HEK293 (cell line): ENCODE measurements around the gene MSI1.
A peak's percentile ranks its signal among the peaks of the same experiment; 100 is the strongest.

ENCODE experiments used
- CTCF ChIA-PET: fragments of 350-600 bp; formaldehyde crosslinking; extraction: SDS; loops from one replicate; lab custom pipeline; 2021; ENCODE audit warnings: antibody characterized with exemption; lab: Yijun Ruan, JAX
- POLR2A ChIA-PET: fragments of 300-600 bp; formaldehyde crosslinking; extraction: SDS; loops from one replicate; lab custom pipeline; 2020; ENCODE audit warnings: antibody characterized with exemption, inconsistent platforms; lab: Yijun Ruan, JAX
- H3K27ac ChIP-seq: fragments of 200-500 bp; sonication (Bioruptor generic); 2 replicates; pipeline ENCODE4 v1.5.1; 2014; ENCODE audit warnings: low read depth, low read length, control low read depth, inconsistent platforms; ENCODE audit errors: extremely low read depth
- H3K36me3 ChIP-seq, 2 experiments: fragments of 200-500 bp in 1 of 2; sonication (Bioruptor generic) in 1 of 2; 1 replicate in 1 of 2; 2 replicates in 1 of 2; pipeline ENCODE4 v1.5.1; 2014 to 2017; ENCODE audit warnings: inconsistent platforms in 2 of 2, low read length in 2 of 2; ENCODE audit not compliant: control insufficient read depth in 2 of 2, insufficient read depth in 1 of 2
- H3K4me1 ChIP-seq: fragments of 200-500 bp; sonication (Bioruptor generic); 2 replicates; pipeline ENCODE4 v1.5.1; 2014; ENCODE audit warnings: mild to moderate bottlenecking, low read length, inconsistent platforms; ENCODE audit not compliant: control insufficient read depth, insufficient read depth
- H3K4me3 ChIP-seq: 2 replicates; pipeline ENCODE4 v1.5.1; 2011; ENCODE audit warnings: low read depth, mild to moderate bottlenecking, control low read depth, low read length, moderate library complexity
- H3K9me3 ChIP-seq: fragments of 200-500 bp; sonication (Bioruptor generic); 2 replicates; pipeline ENCODE4 v1.5.1; 2014; ENCODE audit warnings: low read depth, low read length, inconsistent platforms; ENCODE audit not compliant: control insufficient read depth, insufficient read depth
- EGR2 ChIP-seq: fragments of 450-650 bp; formaldehyde crosslinking; IDR thresholded peaks from 2 replicates; pipeline ENCODE4 v1.5.1; 2016; ENCODE audit warnings: low read depth, missing biosample characterization, missing genetic modification characterization
- PATZ1 ChIP-seq: fragments of 450-650 bp; formaldehyde crosslinking; IDR thresholded peaks from 2 replicates; pipeline ENCODE4 v1.5.1; 2016; ENCODE audit warnings: missing biosample characterization, missing genetic modification characterization
- PRDM4 ChIP-seq: fragments of 450-650 bp; formaldehyde crosslinking; IDR thresholded peaks from 2 replicates; pipeline ENCODE4 v1.5.1; 2017; ENCODE audit warnings: missing biosample characterization, missing genetic modification characterization
- REPIN1 ChIP-seq: fragments of 450-650 bp; formaldehyde crosslinking; IDR thresholded peaks from 2 replicates; pipeline ENCODE4 v1.5.1; 2017; ENCODE audit warnings: missing biosample characterization, missing genetic modification characterization, low read depth
- ZBTB17 ChIP-seq: fragments of 450-650 bp; formaldehyde crosslinking; IDR thresholded peaks from 2 replicates; pipeline ENCODE4 v1.5.1; 2016; ENCODE audit warnings: missing biosample characterization, missing genetic modification characterization
- ZNF26 ChIP-seq: fragments of 450-650 bp; formaldehyde crosslinking; IDR thresholded peaks from 2 replicates; pipeline ENCODE4 v1.5.1; 2016; ENCODE audit warnings: missing biosample characterization, missing genetic modification characterization
- ZNF266 ChIP-seq: fragments of 450-650 bp; formaldehyde crosslinking; IDR thresholded peaks from 2 replicates; pipeline ENCODE4 v1.5.1; 2016; ENCODE audit warnings: missing biosample characterization, missing genetic modification characterization, low read depth
- ZNF394 ChIP-seq: fragments of 450-650 bp; formaldehyde crosslinking; IDR thresholded peaks from 2 replicates; pipeline ENCODE4 v1.5.1; 2016; ENCODE audit warnings: missing biosample characterization, missing genetic modification characterization, mild to moderate bottlenecking, moderate library complexity, borderline replicate concordance
- ZNF416 ChIP-seq: fragments of 450-650 bp; formaldehyde crosslinking; IDR thresholded peaks from 2 replicates; pipeline ENCODE4 v1.5.1; 2016; ENCODE audit warnings: missing biosample characterization, missing genetic modification characterization
- ZNF423 ChIP-seq: fragments of 450-650 bp; formaldehyde crosslinking; IDR thresholded peaks from 2 replicates; pipeline ENCODE4 v1.5.1; 2016; ENCODE audit warnings: missing biosample characterization, missing genetic modification characterization
- ZNF529 ChIP-seq: fragments of 450-650 bp; formaldehyde crosslinking; IDR thresholded peaks from 2 replicates; pipeline ENCODE4 v1.5.1; 2017; ENCODE audit warnings: missing genetic modification characterization, missing biosample characterization; ENCODE audit not compliant: insufficient replicate concordance
- ZNF544 ChIP-seq: fragments of 450-650 bp; formaldehyde crosslinking; IDR thresholded peaks from 2 replicates; pipeline ENCODE4 v1.5.0; 2017; ENCODE audit warnings: missing biosample characterization, missing genetic modification characterization
- ZNF560 ChIP-seq: fragments of 450-650 bp; formaldehyde crosslinking; IDR thresholded peaks from 2 replicates; pipeline ENCODE4 v1.5.1; 2017; ENCODE audit warnings: missing biosample characterization, missing genetic modification characterization, borderline replicate concordance
- ZNF561 ChIP-seq: fragments of 450-650 bp; IDR thresholded peaks from 2 replicates; pipeline ENCODE4 v1.5.1; 2018; ENCODE audit warnings: missing biosample characterization, missing genetic modification characterization, borderline replicate concordance
- ZNF610 ChIP-seq: fragments of 450-650 bp; formaldehyde crosslinking; IDR thresholded peaks from 2 replicates; pipeline ENCODE4 v1.5.1; 2016; ENCODE audit warnings: missing biosample characterization, missing genetic modification characterization, borderline replicate concordance
- ZNF660 ChIP-seq: fragments of 450-650 bp; IDR thresholded peaks from 2 replicates; pipeline ENCODE4 v1.5.1; 2018; ENCODE audit warnings: missing biosample characterization, mild to moderate bottlenecking, missing genetic modification characterization
- ZNF664 ChIP-seq: fragments of 450-650 bp; formaldehyde crosslinking; IDR thresholded peaks from 2 replicates; pipeline ENCODE4 v1.5.1; 2016; ENCODE audit warnings: missing biosample characterization, missing genetic modification characterization
- ZNF785 ChIP-seq: fragments of 450-650 bp; formaldehyde crosslinking; IDR thresholded peaks from 2 replicates; pipeline ENCODE4 v1.5.1; 2016; ENCODE audit warnings: missing biosample characterization, missing genetic modification characterization
- ZNF791 ChIP-seq: fragments of 450-650 bp; formaldehyde crosslinking; IDR thresholded peaks from 2 replicates; pipeline ENCODE4 v1.5.1; 2016; ENCODE audit warnings: missing biosample characterization, missing genetic modification characterization
- ZXDB ChIP-seq: fragments of 450-650 bp; formaldehyde crosslinking; IDR thresholded peaks from 2 replicates; pipeline ENCODE4 v1.5.1; 2016; ENCODE audit warnings: missing biosample characterization, missing genetic modification characterization
- TF ChIP-seq, protein P1 (sequence below): fragments of 450-650 bp; formaldehyde crosslinking; IDR thresholded peaks from 2 replicates; pipeline ENCODE4 v1.5.1; 2016; ENCODE audit warnings: missing biosample characterization, missing genetic modification characterization
- TF ChIP-seq, protein P2 (sequence below): fragments of 450-650 bp; formaldehyde crosslinking; IDR thresholded peaks from 2 replicates; pipeline ENCODE4 v1.5.1; 2016; ENCODE audit warnings: missing biosample characterization, missing genetic modification characterization
- TF ChIP-seq, protein P3 (sequence below): fragments of 450-650 bp; formaldehyde crosslinking; IDR thresholded peaks from 2 replicates; pipeline ENCODE4 v1.5.1; 2016; ENCODE audit warnings: missing biosample characterization, missing genetic modification characterization

MSI1 gene

GRCh38 chr12:120292661-120293531 lies 76.1 kb downstream of the MSI1 start, which contains the start of gene RNU4-1:
Gene RNU4-1 (minus strand): TSS chr12:120293237.
- H3K4me3 ChIP-seq = peak within 1 kb of the TSS; percentile 63
- ChIA-PET CTCF (interaction anchor here (0.7 to 5.5 kb wide), 4 partner anchors 10 to 136 kb away, joined by 4 to 67 read pairs (median 18); partner anchors contain the start of genes RPLP0 and SIRT4), POLR2A (interaction anchor here (0.6 to 5.2 kb wide), 25 partner anchors 9 to 304 kb away, joined by 3 to 194 read pairs (median 6); partner anchors contain the start of genes BICDL1, PLA2G1B, PXN and RAB35)
- no peaks in the 10 kb centered on the region for H3K4me1 ChIP-seq
- H3K27ac ChIP-seq = peak within 1 kb of the TSS; percentile 100
- H3K9me3 ChIP-seq = no peaks in the 10 kb centered on the region
- H3K36me3 ChIP-seq = no peaks in the 10 kb centered on the region
- TF ChIP-seq PRDM4 (tag by site-specific recombination) (peak; percentile 67; the same call in 1 of the 2 replicates), ZNF544 (tag by site-specific recombination) (no peak), ZNF394 (tag by site-specific recombination) (peak; percentile 80; the same call in 1 of the 2 replicates), ZNF560 (tag by site-specific recombination) (no peak), ZNF791 (tag by site-specific recombination) (no peak), ZNF266 (tag by site-specific recombination) (no peak), EGR2 (peak; percentile 25; the same call in 1 of the 2 replicates), ZNF423 (no peak), REPIN1 (tag by site-specific recombination) (no peak), ZNF785 (no peak), ZNF660 (tag by site-specific recombination) (no peak), PATZ1 (peak; percentile 13; the same call in 1 of the 2 replicates), ZBTB17 (no peak), ZNF610 (tag by site-specific recombination) (no peak), ZNF416 (tag by site-specific recombination) (no peak), ZXDB (tag by site-specific recombination) (peak; percentile 60), ZNF664 (tag by site-specific recombination) (0 out of 2 replicates have a peak, but pooled peaks have one; percentile 49), ZNF561 (peak; percentile 46; the same call in 1 of the 2 replicates), ZNF26 (tag by site-specific recombination) (no peak), ZNF529 (tag by site-specific recombination) (no peak)
- TF ChIP-seq, protein P1, sequence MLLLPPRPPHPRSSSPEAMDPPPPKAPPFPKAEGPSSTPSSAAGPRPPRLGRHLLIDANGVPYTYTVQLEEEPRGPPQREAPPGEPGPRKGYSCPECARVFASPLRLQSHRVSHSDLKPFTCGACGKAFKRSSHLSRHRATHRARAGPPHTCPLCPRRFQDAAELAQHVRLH (tag by site-specific recombination) = no peak
- TF ChIP-seq, protein P2, sequence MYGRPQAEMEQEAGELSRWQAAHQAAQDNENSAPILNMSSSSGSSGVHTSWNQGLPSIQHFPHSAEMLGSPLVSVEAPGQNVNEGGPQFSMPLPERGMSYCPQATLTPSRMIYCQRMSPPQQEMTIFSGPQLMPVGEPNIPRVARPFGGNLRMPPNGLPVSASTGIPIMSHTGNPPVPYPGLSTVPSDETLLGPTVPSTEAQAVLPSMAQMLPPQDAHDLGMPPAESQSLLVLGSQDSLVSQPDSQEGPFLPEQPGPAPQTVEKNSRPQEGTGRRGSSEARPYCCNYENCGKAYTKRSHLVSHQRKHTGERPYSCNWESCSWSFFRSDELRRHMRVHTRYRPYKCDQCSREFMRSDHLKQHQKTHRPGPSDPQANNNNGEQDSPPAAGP (tag by site-specific recombination) = no peak
- TF ChIP-seq, protein P3, sequence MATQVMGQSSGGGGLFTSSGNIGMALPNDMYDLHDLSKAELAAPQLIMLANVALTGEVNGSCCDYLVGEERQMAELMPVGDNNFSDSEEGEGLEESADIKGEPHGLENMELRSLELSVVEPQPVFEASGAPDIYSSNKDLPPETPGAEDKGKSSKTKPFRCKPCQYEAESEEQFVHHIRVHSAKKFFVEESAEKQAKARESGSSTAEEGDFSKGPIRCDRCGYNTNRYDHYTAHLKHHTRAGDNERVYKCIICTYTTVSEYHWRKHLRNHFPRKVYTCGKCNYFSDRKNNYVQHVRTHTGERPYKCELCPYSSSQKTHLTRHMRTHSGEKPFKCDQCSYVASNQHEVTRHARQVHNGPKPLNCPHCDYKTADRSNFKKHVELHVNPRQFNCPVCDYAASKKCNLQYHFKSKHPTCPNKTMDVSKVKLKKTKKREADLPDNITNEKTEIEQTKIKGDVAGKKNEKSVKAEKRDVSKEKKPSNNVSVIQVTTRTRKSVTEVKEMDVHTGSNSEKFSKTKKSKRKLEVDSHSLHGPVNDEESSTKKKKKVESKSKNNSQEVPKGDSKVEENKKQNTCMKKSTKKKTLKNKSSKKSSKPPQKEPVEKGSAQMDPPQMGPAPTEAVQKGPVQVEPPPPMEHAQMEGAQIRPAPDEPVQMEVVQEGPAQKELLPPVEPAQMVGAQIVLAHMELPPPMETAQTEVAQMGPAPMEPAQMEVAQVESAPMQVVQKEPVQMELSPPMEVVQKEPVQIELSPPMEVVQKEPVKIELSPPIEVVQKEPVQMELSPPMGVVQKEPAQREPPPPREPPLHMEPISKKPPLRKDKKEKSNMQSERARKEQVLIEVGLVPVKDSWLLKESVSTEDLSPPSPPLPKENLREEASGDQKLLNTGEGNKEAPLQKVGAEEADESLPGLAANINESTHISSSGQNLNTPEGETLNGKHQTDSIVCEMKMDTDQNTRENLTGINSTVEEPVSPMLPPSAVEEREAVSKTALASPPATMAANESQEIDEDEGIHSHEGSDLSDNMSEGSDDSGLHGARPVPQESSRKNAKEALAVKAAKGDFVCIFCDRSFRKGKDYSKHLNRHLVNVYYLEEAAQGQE (tag by site-specific recombination) = peak; percentile 10; the same call in 1 of the 2 replicates
